RPMI8226 (cell line): Measurements from ENCODE around the gene ZNF215.
"Not testable (repeated sequence)": the region's sequence is repeated elsewhere in the genome, so short reads cannot be mapped to it uniquely, and the experiment has no call there.

Experiments
- DNase-seq: peaks from one replicate; pipeline ENCODE4 v3.0.0-alpha.2; 2015

The ZNF215 gene

DNA sequence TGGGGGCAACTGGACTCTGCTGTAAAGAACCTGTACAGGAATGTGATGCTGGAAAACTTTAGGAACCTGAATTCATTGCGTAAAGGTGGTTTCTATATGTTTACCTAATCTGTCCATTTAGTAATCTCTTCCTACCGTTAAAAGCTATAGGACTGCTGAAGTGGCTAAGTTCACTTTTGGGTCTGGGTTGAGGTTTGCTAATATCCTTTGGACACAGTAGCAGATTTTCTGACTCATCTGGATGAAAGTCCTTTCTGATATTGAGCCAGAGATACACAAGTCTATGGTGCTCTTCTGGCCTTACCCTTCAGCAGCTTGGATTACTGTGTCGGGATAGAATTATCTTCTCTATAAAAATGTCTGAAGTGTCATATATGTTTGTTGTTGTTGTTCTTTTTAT lies 16.9 kb downstream of the ZNF215 start:
- DNase-seq, result no peak

- DNase-seq, result not testable (repeated sequence)
These were observed 28.0 kb downstream of the ZNF215 start for GRCh38 chr11:6954248-6954647.

DNA sequence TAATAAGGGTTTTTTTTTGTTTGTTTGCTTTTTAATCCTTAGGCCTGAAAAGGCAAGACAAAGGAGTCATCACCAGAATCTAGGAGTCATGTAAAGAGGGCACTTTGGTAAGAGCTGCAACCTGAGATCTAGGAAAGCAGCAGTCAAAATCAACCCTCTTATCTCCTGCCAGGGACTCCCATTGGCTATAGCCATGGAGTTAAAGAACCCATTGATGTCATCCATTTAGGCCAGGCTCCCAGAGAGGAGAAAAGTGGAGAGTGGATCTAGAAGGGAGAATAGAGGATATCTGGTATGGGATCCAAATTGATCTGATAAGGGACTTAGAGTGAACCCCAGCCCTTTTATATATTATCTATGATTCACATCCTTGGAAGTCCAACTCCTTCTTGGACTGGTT lies 35.9 kb downstream of the ZNF215 start:
- no peak for DNase-seq

DNA sequence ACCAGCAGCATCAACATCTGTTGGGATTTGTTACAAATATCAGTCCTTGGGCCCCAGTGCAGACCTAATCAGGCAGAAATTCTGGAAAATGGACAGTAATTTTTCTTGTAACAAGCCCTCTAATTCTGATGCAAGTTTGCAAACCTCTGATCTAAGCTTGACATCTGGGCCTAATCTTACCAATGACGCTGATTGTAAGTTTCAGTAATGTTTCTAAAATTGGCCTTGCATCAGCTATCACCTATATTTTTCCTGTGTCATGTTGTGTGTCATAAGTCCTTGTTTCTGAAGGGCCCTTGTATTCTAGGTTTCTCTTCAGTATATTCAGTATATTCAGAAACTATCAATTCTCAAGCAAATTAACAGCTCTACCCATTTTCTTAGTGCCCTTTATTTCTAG lies 36.4 kb downstream of the ZNF215 start:
- no peak for DNase-seq

DNA sequence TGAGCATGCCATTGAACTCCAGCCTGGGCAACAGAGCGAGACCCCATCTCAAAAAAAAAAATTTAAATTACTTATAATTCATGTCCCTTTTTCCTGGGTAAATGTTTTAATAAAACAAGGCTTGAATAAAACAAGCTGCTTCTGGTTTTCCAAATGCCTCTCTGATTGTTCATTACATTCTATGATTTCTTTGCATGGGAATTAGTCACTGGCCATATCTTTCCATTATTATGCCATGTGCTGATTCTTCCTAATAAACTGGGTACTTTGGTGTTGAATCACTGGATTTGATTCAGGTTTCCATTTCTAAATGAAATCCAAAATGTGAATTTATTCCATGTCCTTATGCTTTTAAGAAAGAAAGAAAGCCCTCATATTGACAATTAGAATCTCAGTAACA lies 42.6 kb downstream of the ZNF215 start:
- DNase-seq, result no peak

DNA sequence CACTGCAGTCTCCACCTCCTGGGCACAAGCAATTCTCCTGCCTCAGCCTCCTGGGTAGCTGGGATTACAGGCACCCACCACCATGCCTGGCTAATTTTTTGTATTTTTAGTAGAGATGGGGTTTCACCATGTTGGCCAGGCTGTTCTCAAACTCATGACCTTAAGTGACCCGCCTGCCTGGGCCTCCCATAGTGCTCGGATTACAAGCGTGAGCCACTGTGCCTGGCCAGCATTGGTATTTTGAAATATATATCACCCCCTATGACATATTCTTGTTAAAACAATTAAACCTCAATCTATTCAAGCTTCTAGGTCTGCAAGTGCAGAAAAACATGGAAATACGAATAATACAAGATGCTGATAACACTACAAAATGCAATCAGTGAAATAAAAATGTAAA lies 43.6 kb downstream of the ZNF215 start:
- not testable (repeated sequence) for DNase-seq

DNA sequence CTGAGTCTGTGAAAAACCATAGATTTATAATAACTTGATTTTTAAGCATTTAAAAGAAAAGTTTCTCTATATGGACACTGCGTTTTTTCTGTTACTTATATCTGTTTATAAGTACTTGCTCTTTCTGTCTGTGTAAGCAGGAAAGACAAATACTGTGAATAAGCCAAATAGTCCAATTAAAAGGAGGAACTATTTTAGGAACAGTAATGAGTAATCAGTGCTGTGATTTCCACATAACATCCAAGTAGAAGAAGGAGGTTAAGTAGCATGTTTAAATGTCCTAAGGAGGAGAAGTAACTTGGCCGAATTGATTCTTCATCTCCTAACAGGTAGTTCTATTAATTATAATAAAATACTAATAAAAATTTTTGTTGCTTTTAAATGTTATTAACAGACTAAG lies 53.1 kb downstream of the ZNF215 start:
- DNase-seq, result no peak

DNA sequence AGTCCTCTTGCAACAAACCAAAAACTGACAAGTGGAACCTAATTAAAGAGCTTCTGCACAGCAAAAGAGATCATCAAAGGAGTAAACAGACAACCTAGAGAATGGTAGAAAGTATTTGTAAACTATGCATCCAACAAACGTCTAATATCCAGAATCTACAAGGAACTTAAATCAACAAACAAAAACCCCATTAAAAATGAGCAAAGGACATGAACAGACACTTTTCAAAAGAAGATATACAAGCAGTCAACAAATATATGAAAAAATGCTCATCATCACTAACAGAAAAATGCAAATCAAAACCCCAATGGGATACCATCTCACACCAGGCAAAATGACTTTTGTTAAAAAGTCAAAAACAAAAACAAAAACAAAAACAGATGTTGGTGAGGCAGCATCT lies 60.3 kb downstream of the ZNF215 start:
- no peak for DNase-seq

GRCh38 chr11:6988506-6988905 lies 62.3 kb downstream of the ZNF215 start:
- DNase-seq, result no peak

DNA sequence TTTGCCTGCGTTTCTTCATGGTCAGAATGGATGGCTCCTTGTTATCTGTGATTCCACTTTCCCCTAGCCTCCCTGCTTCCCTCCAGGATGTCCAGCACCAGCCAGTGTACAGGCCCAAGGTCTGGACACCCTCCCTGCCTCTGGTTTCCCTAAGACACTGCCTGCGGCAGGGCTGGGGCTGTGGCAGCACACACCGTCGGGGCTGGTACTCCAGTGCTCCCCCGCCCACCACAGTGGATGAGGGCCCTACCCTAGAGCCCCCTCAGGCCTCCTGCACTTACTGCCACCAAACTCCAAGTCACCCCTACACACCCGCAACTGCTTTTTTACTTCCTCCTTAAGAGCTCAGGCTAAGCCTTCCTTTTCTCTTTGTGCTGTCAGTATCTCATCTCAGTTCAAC lies 65.0 kb downstream of the ZNF215 start:
- DNase-seq, result no peak

DNA sequence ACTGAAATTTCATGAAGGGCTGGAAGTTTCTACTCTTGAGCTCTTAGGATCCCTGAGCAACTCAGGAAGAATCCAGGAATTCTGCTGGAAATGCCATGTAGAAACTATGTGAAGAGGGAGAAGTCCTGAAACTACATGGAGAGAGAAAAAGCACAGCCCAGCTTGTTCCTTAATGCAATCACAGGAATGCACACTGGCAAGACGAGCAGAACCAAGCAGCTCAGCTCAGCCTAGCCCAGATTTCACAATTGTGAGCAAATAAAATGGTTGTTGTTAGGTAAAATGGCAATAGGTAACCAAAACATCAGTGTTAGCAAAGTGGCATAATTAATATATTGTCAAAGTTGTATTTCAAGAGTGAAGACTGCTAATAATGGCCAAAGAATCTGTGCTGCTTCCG lies 65.8 kb downstream of the ZNF215 start:
- DNase-seq, result no peak

DNA sequence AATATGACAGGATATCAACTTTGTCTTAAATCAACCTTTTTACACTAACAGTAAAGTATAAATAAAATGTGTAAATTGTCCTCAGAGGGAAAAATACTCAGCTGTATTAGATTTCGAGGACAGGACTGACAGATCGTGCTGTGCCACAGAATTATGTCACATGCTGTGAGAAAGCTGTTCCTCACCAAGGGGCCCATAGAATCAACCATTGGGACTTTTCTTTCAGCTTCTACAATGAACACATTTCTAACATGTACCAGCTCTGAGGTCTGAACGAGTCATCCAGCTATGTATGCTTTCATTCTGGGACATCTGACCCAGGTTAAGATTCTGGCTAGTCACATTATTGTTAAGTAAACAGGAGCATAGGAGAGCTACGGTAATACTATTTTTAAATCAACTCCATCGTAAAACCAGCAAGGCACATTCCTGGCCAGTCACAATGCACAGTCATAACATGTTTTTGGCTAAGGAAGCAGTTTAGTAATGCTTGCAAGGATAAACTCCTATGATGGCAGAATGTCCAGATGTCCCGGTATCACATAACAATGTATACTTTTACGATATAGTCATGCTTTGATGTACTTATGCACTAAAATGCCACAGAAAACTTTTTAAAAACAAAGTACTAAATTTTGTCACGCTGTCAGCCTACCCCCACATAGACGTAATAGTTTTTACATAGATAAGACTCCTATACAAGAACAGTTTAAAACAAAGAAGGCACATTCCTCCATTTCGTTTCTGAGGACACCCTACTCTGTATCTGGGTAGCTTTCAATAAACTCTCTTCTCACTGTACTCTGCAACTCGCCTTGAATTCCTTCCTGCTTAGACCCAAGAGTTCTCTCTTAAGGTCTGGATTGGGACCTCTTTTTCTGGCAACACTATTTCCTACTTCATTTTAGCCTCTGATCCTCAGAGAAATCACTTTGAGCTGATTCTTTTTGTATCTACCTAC lies 66.5 kb downstream of the ZNF215 start:
- no peak for DNase-seq

- no peak for DNase-seq
These were observed 69.5 kb downstream of the ZNF215 start for GRCh38 chr11:6995703-6996102.

- DNase-seq, result no peak
These were observed 78.3 kb downstream of the ZNF215 start for GRCh38 chr11:7004482-7004881.
